SK-N-SH (cell line): ENCODE measurements around the gene COL5A1. TPM values are rescaled to one million over a fixed set of nuclear protein-coding genes. Genes with fewer than 3 reads are reported as not detected.

Experiments used
- CTCF ChIA-PET: fragments of 300-600, 350-600 bp; formaldehyde crosslinking; extraction: SDS; loops from one replicate; lab custom pipeline; 2021; lab: Yijun Ruan, JAX
- POLR2A ChIA-PET: fragments of 350-600 bp; sonication (Branson Sonifier 250); formaldehyde crosslinking; extraction: SDS; loops from one replicate; lab custom pipeline; 2020; ENCODE audit warnings: antibody characterized with exemption, inconsistent platforms; lab: Yijun Ruan, JAX
- DNase-seq: peaks from one replicate; pipeline ENCODE4 v3.0.0; 2012
- H2AFZ ChIP-seq: fragments of 200-600 bp; sonication (generic); 2 replicates; pipeline ENCODE4 v1.8.1; 2016; ENCODE audit warnings: antibody characterized with exemption, mild to moderate bottlenecking, low read depth
- H3F3A ChIP-seq: fragments of 200-600 bp; sonication (generic); replicated peaks from 2 replicates; pipeline ENCODE3; 2016; ENCODE audit warnings: antibody characterized with exemption, mild to moderate bottlenecking; ENCODE audit not compliant: insufficient read depth
- H3K27ac ChIP-seq, 2 experiments: fragments of 200-500 bp in 1 of 2; fragments of 200-600 bp in 1 of 2; sonication (Bioruptor generic) in 1 of 2; sonication (generic), shearing (Covaris generic) in 1 of 2; 2 replicates each; pipeline versions ENCODE4 v1.5.1 to v1.6.1; 2014 to 2016; ENCODE audit warnings: low read depth in 2 of 2, inconsistent platforms in 1 of 2, low read length in 1 of 2, mild to moderate bottlenecking in 1 of 2, mixed read lengths in 1 of 2
- H3K27me3 ChIP-seq: fragments of 200-600 bp; sonication (generic), shearing (Covaris generic); 2 replicates; pipeline ENCODE4 v1.6.1; 2016; ENCODE audit warnings: mixed run types; ENCODE audit not compliant: insufficient read depth
- H3K36me3 ChIP-seq, 2 experiments: fragments of 200-500 bp in 1 of 2; fragments of 200-600 bp in 1 of 2; sonication (Bioruptor generic) in 1 of 2; sonication (generic) in 1 of 2; replicated peaks in 1 of 2; 2 replicates each; pipeline versions ENCODE3 to v1.5.1; 2014 to 2016; ENCODE audit warnings: low read length in 1 of 2, mild to moderate bottlenecking in 1 of 2; ENCODE audit not compliant: insufficient read depth in 2 of 2, control insufficient read depth in 1 of 2
- H3K4me1 ChIP-seq, 2 experiments: fragments of 200-500 bp in 1 of 2; fragments of 200-600 bp in 1 of 2; sonication (Bioruptor generic) in 1 of 2; sonication (generic), shearing (Covaris generic) in 1 of 2; 2 replicates each; pipeline versions ENCODE4 v1.5.1 to v1.6.1; 2014 to 2016; ENCODE audit warnings: low read depth in 1 of 2, low read length in 1 of 2, mixed run types in 1 of 2; ENCODE audit not compliant: insufficient read depth in 2 of 2, control insufficient read depth in 1 of 2
- H3K4me2 ChIP-seq: fragments of 200-600 bp; sonication (generic), shearing (Covaris generic); 2 replicates; pipeline ENCODE4 v1.6.1; 2017; ENCODE audit warnings: mixed run types
- H3K4me3 ChIP-seq, 2 experiments: fragments of 200-500 bp in 1 of 2; fragments of 200-600 bp in 1 of 2; sonication (Bioruptor generic) in 1 of 2; sonication (generic), shearing (Covaris generic) in 1 of 2; 2 replicates each; pipeline versions ENCODE4 v1.5.1 to v1.8.1; 2014 to 2016; ENCODE audit warnings: low read depth in 2 of 2, inconsistent platforms in 1 of 2, low read length in 1 of 2, mild to moderate bottlenecking in 1 of 2, mixed read lengths in 1 of 2, moderate library complexity in 1 of 2
- H3K79me2 ChIP-seq: fragments of 200-600 bp; sonication (generic); 2 replicates; pipeline ENCODE4 v1.8.1; 2017; ENCODE audit warnings: mild to moderate bottlenecking; ENCODE audit not compliant: insufficient read depth
- H3K9ac ChIP-seq: fragments of 200-600 bp; sonication (generic); 2 replicates; pipeline ENCODE4 v1.6.1; 2017; ENCODE audit warnings: mixed run types
- H3K9me2 ChIP-seq: fragments of 200-600 bp; sonication (generic); 2 replicates; pipeline ENCODE4 v1.6.1; 2017; ENCODE audit warnings: mixed run types
- H3K9me3 ChIP-seq: fragments of 200-600 bp; sonication (generic); 2 replicates; pipeline ENCODE4 v1.6.1; 2017; ENCODE audit warnings: mixed run types, mild to moderate bottlenecking, moderate library complexity
- H4K20me1 ChIP-seq: fragments of 200-600 bp; sonication (generic); 2 replicates; pipeline ENCODE4 v1.6.1; 2017; ENCODE audit warnings: mild to moderate bottlenecking, mixed run types; ENCODE audit not compliant: insufficient read depth
- CHD2 ChIP-seq: fragments of 150-350 bp; IDR thresholded peaks from 2 replicates; pipeline ENCODE4 v1.6.1; 2018; ENCODE audit warnings: low read length; ENCODE audit not compliant: partially characterized antibody
- CTCF ChIP-seq: fragments of 200-600 bp; sonication (generic); IDR thresholded peaks from 2 replicates; pipeline ENCODE4 v1.6.1; 2017; ENCODE audit warnings: antibody characterized with exemption, mild to moderate bottlenecking, moderate library complexity
- ELF1 ChIP-seq: IDR thresholded peaks from 2 replicates; pipeline ENCODE4 v1.4.0; 2012
- EP300 ChIP-seq, 2 experiments: IDR thresholded peaks; 2 replicates each; pipeline versions ENCODE4 v1.4.0 to v1.6.1; 2012; ENCODE audit warnings: borderline replicate concordance in 1 of 2, low read depth in 1 of 2, low read length in 1 of 2
- EZH2phosphoT487 ChIP-seq: fragments of 200-600 bp; sonication (generic); IDR thresholded peaks from 2 replicates; pipeline ENCODE4 v1.6.1; 2017; ENCODE audit warnings: low read depth, mixed run types, mild to moderate bottlenecking, antibody characterized with exemption, moderate library complexity, borderline replicate concordance
- FOXJ3 ChIP-seq: sonication (generic); formaldehyde crosslinking; IDR thresholded peaks from 2 replicates; pipeline ENCODE4 v1.5.1; 2020; ENCODE audit warnings: mild to moderate bottlenecking, missing genetic modification reagents
- GABPA ChIP-seq: IDR thresholded peaks from 2 replicates; pipeline ENCODE4 v1.4.0; 2012; ENCODE audit warnings: low read depth, mild to moderate bottlenecking
- GATA2 ChIP-seq: sonication (generic); formaldehyde crosslinking; IDR thresholded peaks from 2 replicates; pipeline ENCODE4 v1.5.0; 2020; ENCODE audit warnings: mild to moderate bottlenecking, missing genetic modification reagents
- IRF3 ChIP-seq: fragments of 150-350 bp; IDR thresholded peaks from 2 replicates; pipeline ENCODE4 v1.6.1; 2016; ENCODE audit warnings: mild to moderate bottlenecking, low read depth, low read length
- JUND ChIP-seq: IDR thresholded peaks from 2 replicates; pipeline ENCODE4 v1.4.0; 2012
- MXI1 ChIP-seq: IDR thresholded peaks from 2 replicates; pipeline ENCODE4 v1.6.1; 2012; ENCODE audit warnings: mild to moderate bottlenecking, low read depth, low read length, improper control_type of control experiment
- RCOR1 ChIP-seq: fragments of 150-350 bp; IDR thresholded peaks from 2 replicates; pipeline ENCODE4 v1.6.1; 2017; ENCODE audit warnings: antibody characterized with exemption, low read length
- RFX5 ChIP-seq: IDR thresholded peaks from 2 replicates; pipeline ENCODE4 v1.6.1; 2012; ENCODE audit warnings: mild to moderate bottlenecking, improper control_type of control experiment, low read length
- RXRA ChIP-seq: IDR thresholded peaks from 2 replicates; pipeline ENCODE4 v1.4.0; 2012; ENCODE audit warnings: low read depth, mild to moderate bottlenecking, borderline replicate concordance
- SIN3A ChIP-seq: IDR thresholded peaks from 2 replicates; pipeline ENCODE4 v1.6.1; 2012; ENCODE audit warnings: low read depth, mild to moderate bottlenecking, low read length, moderate library complexity, borderline replicate concordance
- SMC3 ChIP-seq: IDR thresholded peaks from 2 replicates; pipeline ENCODE4 v1.6.1; 2012; ENCODE audit warnings: low read depth, low read length, improper control_type of control experiment
- TAF1 ChIP-seq: IDR thresholded peaks from 2 replicates; pipeline ENCODE4 v1.6.1; 2012; ENCODE audit warnings: low read depth, mild to moderate bottlenecking, low read length, moderate library complexity, borderline replicate concordance
- TCF12 ChIP-seq: IDR thresholded peaks from 2 replicates; pipeline ENCODE4 v1.4.0; 2012
- TEAD4 ChIP-seq: IDR thresholded peaks from 2 replicates; pipeline ENCODE4 v1.4.0; 2012; ENCODE audit warnings: mild to moderate bottlenecking, borderline replicate concordance; ENCODE audit not compliant: insufficient read depth
- YY1 ChIP-seq: IDR thresholded peaks from 2 replicates; pipeline ENCODE4 v1.4.0; 2012; ENCODE audit warnings: low read depth, mild to moderate bottlenecking
- WGBS: methylation state at CpG from one replicate; pipeline ENCODE4 v1.1.6; 2017; ENCODE audit warnings: low lambda C conversion rate; 5-methylcytosine and 5-hydroxymethylcytosine counted together
- polyA plus RNA-seq, 3 experiments: library from polyadenylated mRNA; depleted of rRNA; stranded (reverse); fragments of >200 nt; gene quantifications; 2 replicates each; pipeline ENCODE4 v1.2.3, GENCODE V29; 2012
- TF ChIP-seq, protein P1 (sequence below): fragments of 150-350 bp; IDR thresholded peaks from 2 replicates; pipeline ENCODE4 v1.6.1; 2017; ENCODE audit warnings: antibody characterized with exemption, low read length, low read depth, borderline replicate concordance

COL5A1 gene
- polyA plus RNA-seq, 1 of the 3 experiments (the other 2 are of a cell fraction) = 73.8 TPM

- no peak overlapping the region for H3K4me3 ChIP-seq
- H3K4me1 ChIP-seq = no peaks in the 10 kb centered on the region
- no peak overlapping the region for H3K4me2 ChIP-seq
- peaks cover 12% of the 10 kb centered on the region for H3F3A ChIP-seq
- no peaks in the 10 kb centered on the region for H3K9me2 ChIP-seq
- H3K36me3 ChIP-seq = peaks cover 48 to 72% of the 10 kb centered on the region in 2 experiments
- ChIA-PET POLR2A (no interaction called here), CTCF (no interaction called here)
- no peak overlapping the region for H2AFZ ChIP-seq
- no peaks in the 10 kb centered on the region for H3K9me3 ChIP-seq
- WGBS = 93% methylated on average over 6 of the region's 11 CpGs
- H3K9ac ChIP-seq = no peak overlapping the region
- no peaks in the 10 kb centered on the region; the same call in 1 of the 2 replicates for H3K79me2 ChIP-seq
- H4K20me1 ChIP-seq = peaks cover 24% of the 10 kb centered on the region
- no peaks in the 10 kb centered on the region for H3K27me3 ChIP-seq
- H3K27ac ChIP-seq = no peak overlapping the region
- no peak for DNase-seq
- TF ChIP-seq GATA2 (no peak), MXI1 (no peak), EP300 (IDR thresholded peaks at IDR 0.05; ENCODE audit: borderline replicate concordance in 1 of 2, low read depth in 1 of 2, low read length in 1 of 2) (no peak), RFX5 (no peak), FOXJ3 (CRISPR knock-in tag) (no peak), TAF1 (no peak), EZH2phosphoT487 (no peak), TCF12 (no peak), TEAD4 (no peak), GABPA (no peak)
- TF ChIP-seq, all 33 proteins: peak for 0
Observed at GRCh38 chr9:134833294-134833880, 191.8 kb downstream of the COL5A1 start.

- ChIA-PET POLR2A (no interaction called here), CTCF (no interaction called here)
- H2AFZ ChIP-seq = no peak overlapping the region
- H3F3A ChIP-seq = peaks cover 12% of the 10 kb centered on the region
- no peak overlapping the region for H3K4me2 ChIP-seq
- DNase-seq = no peak
- H3K79me2 ChIP-seq = no peaks in the 10 kb centered on the region; the same call in 1 of the 2 replicates
- no peak overlapping the region for H3K27ac ChIP-seq
- no peaks in the 10 kb centered on the region for H3K9me3 ChIP-seq
- TF ChIP-seq RXRA (no peak), EZH2phosphoT487 (no peak), MXI1 (no peak), ELF1 (no peak), JUND (no peak), IRF3 (no peak), TEAD4 (no peak), RCOR1 (no peak), SMC3 (no peak), CHD2 (no peak), SIN3A (no peak), RFX5 (no peak), YY1 (no peak), CTCF (no peak), GABPA (no peak), EP300 (IDR thresholded peaks at IDR 0.05; ENCODE audit: borderline replicate concordance in 1 of 2, low read depth in 1 of 2, low read length in 1 of 2) (no peak), TCF12 (no peak)
- TF ChIP-seq, protein P1, sequence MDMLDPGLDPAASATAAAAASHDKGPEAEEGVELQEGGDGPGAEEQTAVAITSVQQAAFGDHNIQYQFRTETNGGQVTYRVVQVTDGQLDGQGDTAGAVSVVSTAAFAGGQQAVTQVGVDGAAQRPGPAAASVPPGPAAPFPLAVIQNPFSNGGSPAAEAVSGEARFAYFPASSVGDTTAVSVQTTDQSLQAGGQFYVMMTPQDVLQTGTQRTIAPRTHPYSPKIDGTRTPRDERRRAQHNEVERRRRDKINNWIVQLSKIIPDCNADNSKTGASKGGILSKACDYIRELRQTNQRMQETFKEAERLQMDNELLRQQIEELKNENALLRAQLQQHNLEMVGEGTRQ = no peak
- H3K9me2 ChIP-seq = no peaks in the 10 kb centered on the region
- no peak overlapping the region for H3K4me3 ChIP-seq
- 93% methylated on average over 14 of the region's 20 CpGs for WGBS
- H3K36me3 ChIP-seq = peaks cover 47 to 80% of the 10 kb centered on the region in 2 experiments
- H3K9ac ChIP-seq = no peak overlapping the region
- H4K20me1 ChIP-seq = peaks cover 33% of the 10 kb centered on the region
- no peaks in the 10 kb centered on the region for H3K4me1 ChIP-seq
- H3K27me3 ChIP-seq = no peaks in the 10 kb centered on the region
Observed at GRCh38 chr9:134834217-134834956, 192.8 kb downstream of the COL5A1 start.
